Measurements from ENCODE around the gene LEFTY1. TPM values are rescaled to one million over a fixed set of nuclear protein-coding genes. Genes with fewer than 3 reads are reported as not detected.

LEFTY1 gene
- total and polyA plus RNA-seq, 9 of the 15 experiments (the other 6 are each of a cell fraction or from before 2014, with no cell fraction given): 0.07 to 0.24 (median 0.17) TPM; not detected in 5

GRCh38 chr1:225842074-225842473, 46.9 kb downstream of the LEFTY1 start:
- intact Hi-C loops (cut with micrococcal nuclease) (loop anchor here (10.0 kb wide), 2 partner anchors 133 to 187 kb away; partner anchors contain the start of gene ENAH), in situ Hi-C loops (cut with MboI) (loop anchor here (10.0 kb wide), 1 partner anchor 367 kb away; no protein-coding TSS in a partner anchor)
- ATAC-seq: no peak
- Histone ChIP-seq H3K4me3 (no peak overlapping the region), H3K4me1 (replicated peaks in 1 of 2; ENCODE audit: control insufficient read depth in 2 of 2, insufficient read depth in 2 of 2, low read length in 2 of 2) (peaks cover 0 to 21% of the 10 kb centered on the region in 2 experiments; a peak in 2 of 5 replicates), H4K20me1 (replicated peaks; ENCODE audit: control insufficient read depth, insufficient read depth, low read length) (peaks cover 4% of the 10 kb centered on the region; the same call in 1 of the 2 replicates), H3K9ac (ENCODE audit: insufficient read depth in 1 of 2, low read depth in 2 of 2, low read length in 2 of 2) (no peak overlapping the region), H3K36me3 (ENCODE audit: control insufficient read depth, insufficient read depth, low read length) (peaks cover 13% of the 10 kb centered on the region; the same call in 2 of the 3 replicates), H3K79me2 (ENCODE audit: control insufficient read depth, insufficient read depth, low read length) (no peaks in the 10 kb centered on the region), H3K4me2 (ENCODE audit: insufficient read depth, low read length) (no peak overlapping the region), H3K27me3 (ENCODE audit: control insufficient read depth in 2 of 2, insufficient read depth in 2 of 2, low read length in 2 of 2) (no peaks in the 10 kb centered on the region), H2AFZ (ENCODE audit: low read depth, low read length) (no peak overlapping the region), H3K27ac (ENCODE audit: extremely low read depth, low read depth, low read length) (no peak overlapping the region), H3K9me1 (ENCODE audit: control insufficient read depth, insufficient read depth, low read length) (no peaks in the 10 kb centered on the region), H3K9me3 (replicated peaks; ENCODE audit: control insufficient read depth, insufficient read depth, low read depth, low read length) (no peaks in the 10 kb centered on the region)
- no peak for DNase-seq (ENCODE audit: extremely low read depth in 1 of 4, low spot score in 3 of 4)
- BruUV-seq (replicated peaks): no TSS peak
- CTCF ChIA-PET (ENCODE audit: low intra/inter-chr PET ratio): interaction anchor here (0.6 kb wide), 1 partner anchor 200 kb away, joined by 3 read pairs; no protein-coding TSS in a partner anchor
- WGBS (ENCODE audit: insufficient coverage, low coverage, missing lambda C conversion rate): 66% methylated on average over 12 of the region's 12 CpGs
- peak; percentile 44 for FAIRE-seq
- POLR2A ChIA-PET: interaction anchor here (0.5 to 1.1 kb wide), 4 partner anchors 16 to 384 kb away, joined by 3 read pairs; no protein-coding TSS in a partner anchor
- TF ChIP-seq NR2F6 (CRISPR knock-in tag; IDR thresholded peaks at IDR 0.05) (peak; percentile 35; the same call in 1 of the 2 replicates), ATF4 (CRISPR knock-in tag; IDR thresholded peaks at IDR 0.05) (0 out of 2 replicates have a peak, but pooled peaks have one; percentile 27), SRF (CRISPR knock-in tag; IDR thresholded peaks at IDR 0.05) (0 out of 4 replicates have a peak, but pooled peaks of 1 of the 2 experiments have one; percentile 18), HBP1 (CRISPR knock-in tag; IDR thresholded peaks at IDR 0.05) (peak; percentile 25; the same call in 1 of the 2 replicates), SMARCB1 (IDR thresholded peaks at IDR 0.05; ENCODE audit: insufficient read length, low read depth) (no peak), GABPA (tag; conservative IDR thresholded peaks at IDR 0.05; ENCODE audit: low read depth) (no peak), RBFOX2 (IDR thresholded peaks at IDR 0.05; ENCODE audit: low read depth, low read length) (no peak), POLR2G (IDR thresholded peaks at IDR 0.05; ENCODE audit: low read depth, low read length) (peak; percentile 63), ELK3 (CRISPR knock-in tag; IDR thresholded peaks at IDR 0.05) (0 out of 2 replicates have a peak, but pooled peaks have one; percentile 55), ATF1 (CRISPR knock-in tag; IDR thresholded peaks at IDR 0.05) (no peak), ATF1 (tag; IDR thresholded peaks at IDR 0.05) (no peak), CHAMP1 (IDR thresholded peaks at IDR 0.05) (no peak), ZC3H11A (IDR thresholded peaks at IDR 0.05; ENCODE audit: low read depth, low read length) (no peak), POLR2A (conservative IDR thresholded peaks at IDR 0.05) (peak; percentile 32; the same call in 1 of the 2 replicates), ZNF717 (CRISPR knock-in tag; IDR thresholded peaks at IDR 0.05) (no peak), CCAR2 (IDR thresholded peaks at IDR 0.05; ENCODE audit: low read depth, low read length) (no peak), ELF4 (CRISPR knock-in tag; IDR thresholded peaks at IDR 0.05) (0 out of 2 replicates have a peak, but pooled peaks have one; percentile 15)

Data from K562 (cell line).